SK-N-SH (cell line): ENCODE results near the gene PTPN14.
"Not testable (repeated sequence)": the region's sequence is repeated elsewhere in the genome, so short reads cannot be mapped to it uniquely, and the experiment has no call there.

Experiments
- CHD2 ChIP-seq: fragments of 150-350 bp; IDR thresholded peaks from 2 replicates; pipeline ENCODE4 v1.6.1; 2018; ENCODE audit warnings: low read length; ENCODE audit not compliant: partially characterized antibody
- EZH2phosphoT487 ChIP-seq: fragments of 200-600 bp; sonication (generic); IDR thresholded peaks from 2 replicates; pipeline ENCODE4 v1.6.1; 2017; ENCODE audit warnings: low read depth, mixed run types, mild to moderate bottlenecking, antibody characterized with exemption, moderate library complexity, borderline replicate concordance
- GATA2 ChIP-seq: sonication (generic); formaldehyde crosslinking; IDR thresholded peaks from 2 replicates; pipeline ENCODE4 v1.5.0; 2020; ENCODE audit warnings: mild to moderate bottlenecking, missing genetic modification reagents
- JUND ChIP-seq: IDR thresholded peaks from 2 replicates; pipeline ENCODE4 v1.4.0; 2012
- PBX3 ChIP-seq: IDR thresholded peaks from 2 replicates; pipeline ENCODE4; 2012
- POLR2AphosphoS5 ChIP-seq: IDR thresholded peaks from 2 replicates; pipeline ENCODE4 v1.6.1; 2012; ENCODE audit warnings: low read depth, low read length
- RAD21 ChIP-seq: IDR thresholded peaks from 2 replicates; pipeline ENCODE4 v1.6.1; 2012; ENCODE audit warnings: mild to moderate bottlenecking, low read length
- REST ChIP-seq: IDR thresholded peaks from 2 replicates; pipeline ENCODE4 v1.6.1; 2012; ENCODE audit warnings: mild to moderate bottlenecking, low read depth, low read length, moderate library complexity
- TAF1 ChIP-seq: IDR thresholded peaks from 2 replicates; pipeline ENCODE4 v1.6.1; 2012; ENCODE audit warnings: low read depth, mild to moderate bottlenecking, low read length, moderate library complexity, borderline replicate concordance
- TEAD4 ChIP-seq: IDR thresholded peaks from 2 replicates; pipeline ENCODE4 v1.4.0; 2012; ENCODE audit warnings: mild to moderate bottlenecking, borderline replicate concordance; ENCODE audit not compliant: insufficient read depth
- USF2 ChIP-seq: fragments of 150-350 bp; IDR thresholded peaks from 2 replicates; pipeline ENCODE4 v1.6.1; 2017; ENCODE audit warnings: antibody characterized with exemption, low read length, low read depth, borderline replicate concordance
- YY1 ChIP-seq: IDR thresholded peaks from 2 replicates; pipeline ENCODE4 v1.4.0; 2012; ENCODE audit warnings: low read depth, mild to moderate bottlenecking
- TF ChIP-seq, protein P1 (sequence below): fragments of 200-600 bp; sonication (generic); IDR thresholded peaks from 2 replicates; pipeline ENCODE4 v1.6.1; 2017; ENCODE audit warnings: antibody characterized with exemption, mild to moderate bottlenecking, moderate library complexity
- TF ChIP-seq, protein P2 (sequence below): IDR thresholded peaks from 2 replicates; pipeline ENCODE4 v1.4.0; 2012; ENCODE audit warnings: low read depth

DNA sequence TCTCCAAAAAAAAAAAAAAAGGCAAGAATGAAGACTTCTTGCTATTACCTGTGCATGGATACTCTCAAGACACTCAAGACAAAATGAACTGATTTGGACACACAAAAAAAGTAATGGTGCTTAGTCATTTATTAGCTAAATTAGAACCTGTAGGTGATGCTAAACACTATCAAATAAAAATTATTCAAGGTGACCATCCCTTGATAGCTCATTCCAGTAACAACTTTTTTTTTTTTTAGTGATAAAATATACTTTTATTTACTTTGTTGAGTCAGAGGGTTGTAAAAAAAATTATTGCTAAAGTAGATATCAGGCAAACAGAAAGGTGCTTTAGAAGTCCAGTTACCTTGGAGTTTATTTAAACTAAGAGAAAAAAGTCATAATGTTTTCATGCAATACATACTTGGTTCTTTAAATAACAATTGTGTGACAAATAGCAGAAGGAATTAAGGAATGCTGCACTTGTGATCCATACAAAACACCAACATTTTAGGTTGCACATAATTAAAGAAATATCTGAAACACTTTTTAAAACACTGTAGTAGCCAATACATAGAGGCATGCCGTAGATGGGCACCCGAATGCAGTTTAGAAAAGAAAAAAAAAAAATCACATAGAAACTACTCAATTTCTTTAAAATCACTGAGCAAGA is 69.3 kb downstream of the PTPN14 start:
- TF ChIP-seq RAD21; PBX3; YY1; POLR2AphosphoS5; EZH2phosphoT487; GATA2 (CRISPR knock-in tag); REST; JUND; TAF1; USF2; TEAD4; CHD2: not testable (repeated sequence)
- TF ChIP-seq, protein P1, sequence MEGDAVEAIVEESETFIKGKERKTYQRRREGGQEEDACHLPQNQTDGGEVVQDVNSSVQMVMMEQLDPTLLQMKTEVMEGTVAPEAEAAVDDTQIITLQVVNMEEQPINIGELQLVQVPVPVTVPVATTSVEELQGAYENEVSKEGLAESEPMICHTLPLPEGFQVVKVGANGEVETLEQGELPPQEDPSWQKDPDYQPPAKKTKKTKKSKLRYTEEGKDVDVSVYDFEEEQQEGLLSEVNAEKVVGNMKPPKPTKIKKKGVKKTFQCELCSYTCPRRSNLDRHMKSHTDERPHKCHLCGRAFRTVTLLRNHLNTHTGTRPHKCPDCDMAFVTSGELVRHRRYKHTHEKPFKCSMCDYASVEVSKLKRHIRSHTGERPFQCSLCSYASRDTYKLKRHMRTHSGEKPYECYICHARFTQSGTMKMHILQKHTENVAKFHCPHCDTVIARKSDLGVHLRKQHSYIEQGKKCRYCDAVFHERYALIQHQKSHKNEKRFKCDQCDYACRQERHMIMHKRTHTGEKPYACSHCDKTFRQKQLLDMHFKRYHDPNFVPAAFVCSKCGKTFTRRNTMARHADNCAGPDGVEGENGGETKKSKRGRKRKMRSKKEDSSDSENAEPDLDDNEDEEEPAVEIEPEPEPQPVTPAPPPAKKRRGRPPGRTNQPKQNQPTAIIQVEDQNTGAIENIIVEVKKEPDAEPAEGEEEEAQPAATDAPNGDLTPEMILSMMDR: not testable (repeated sequence)
- TF ChIP-seq, protein P2, sequence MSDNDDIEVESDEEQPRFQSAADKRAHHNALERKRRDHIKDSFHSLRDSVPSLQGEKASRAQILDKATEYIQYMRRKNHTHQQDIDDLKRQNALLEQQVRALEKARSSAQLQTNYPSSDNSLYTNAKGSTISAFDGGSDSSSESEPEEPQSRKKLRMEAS: not testable (repeated sequence)
